HEK293T (cell line): ENCODE measurements around the gene PDX1.

Experiments
- BHLHE40 ChIP-seq: fragments of 450-650 bp; IDR thresholded peaks from 2 replicates; pipeline ENCODE4 v1.6.1; 2016; ENCODE audit warnings: mild to moderate bottlenecking, moderate library complexity, borderline replicate concordance
- CTBP1 ChIP-seq: fragments of 450-650 bp; IDR thresholded peaks from 2 replicates; pipeline ENCODE4 v1.6.1; 2016; ENCODE audit warnings: borderline replicate concordance
- ELF4 ChIP-seq: fragments of 450-650 bp; IDR thresholded peaks from 2 replicates; pipeline ENCODE4 v1.6.1; 2017; ENCODE audit warnings: antibody characterized with exemption
- FOXA1 ChIP-seq: fragments of 450-650 bp; IDR thresholded peaks from 2 replicates; pipeline ENCODE4 v1.6.1; 2016; ENCODE audit warnings: mild to moderate bottlenecking
- FOXK2 ChIP-seq: fragments of 450-650 bp; IDR thresholded peaks from 2 replicates; pipeline ENCODE4 v1.6.1; 2016; ENCODE audit warnings: mild to moderate bottlenecking
- FOXM1 ChIP-seq: fragments of 450-650 bp; IDR thresholded peaks from 2 replicates; pipeline ENCODE4 v1.6.1; 2017; ENCODE audit warnings: mild to moderate bottlenecking, borderline replicate concordance
- L3MBTL2 ChIP-seq: fragments of 450-650 bp; conservative IDR thresholded peaks from 2 replicates; pipeline ENCODE4 v1.6.1; 2016; ENCODE audit warnings: mild to moderate bottlenecking
- NFRKB ChIP-seq: fragments of 450-650 bp; IDR thresholded peaks from 2 replicates; pipeline ENCODE4 v1.6.1; 2016; ENCODE audit warnings: mild to moderate bottlenecking, moderate library complexity
- SP1 ChIP-seq: fragments of 450-650 bp; IDR thresholded peaks from 2 replicates; pipeline ENCODE4 v1.6.1; 2017
- SUZ12 ChIP-seq: fragments of 450-650 bp; IDR thresholded peaks from 2 replicates; pipeline ENCODE4 v1.6.1; 2016; ENCODE audit warnings: mild to moderate bottlenecking
- TARDBP ChIP-seq: fragments of 450-650 bp; IDR thresholded peaks from 2 replicates; pipeline ENCODE4 v1.6.1; 2016
- ZNF384 ChIP-seq: fragments of 450-650 bp; IDR thresholded peaks from 2 replicates; pipeline ENCODE4 v1.6.1; 2016

DNA sequence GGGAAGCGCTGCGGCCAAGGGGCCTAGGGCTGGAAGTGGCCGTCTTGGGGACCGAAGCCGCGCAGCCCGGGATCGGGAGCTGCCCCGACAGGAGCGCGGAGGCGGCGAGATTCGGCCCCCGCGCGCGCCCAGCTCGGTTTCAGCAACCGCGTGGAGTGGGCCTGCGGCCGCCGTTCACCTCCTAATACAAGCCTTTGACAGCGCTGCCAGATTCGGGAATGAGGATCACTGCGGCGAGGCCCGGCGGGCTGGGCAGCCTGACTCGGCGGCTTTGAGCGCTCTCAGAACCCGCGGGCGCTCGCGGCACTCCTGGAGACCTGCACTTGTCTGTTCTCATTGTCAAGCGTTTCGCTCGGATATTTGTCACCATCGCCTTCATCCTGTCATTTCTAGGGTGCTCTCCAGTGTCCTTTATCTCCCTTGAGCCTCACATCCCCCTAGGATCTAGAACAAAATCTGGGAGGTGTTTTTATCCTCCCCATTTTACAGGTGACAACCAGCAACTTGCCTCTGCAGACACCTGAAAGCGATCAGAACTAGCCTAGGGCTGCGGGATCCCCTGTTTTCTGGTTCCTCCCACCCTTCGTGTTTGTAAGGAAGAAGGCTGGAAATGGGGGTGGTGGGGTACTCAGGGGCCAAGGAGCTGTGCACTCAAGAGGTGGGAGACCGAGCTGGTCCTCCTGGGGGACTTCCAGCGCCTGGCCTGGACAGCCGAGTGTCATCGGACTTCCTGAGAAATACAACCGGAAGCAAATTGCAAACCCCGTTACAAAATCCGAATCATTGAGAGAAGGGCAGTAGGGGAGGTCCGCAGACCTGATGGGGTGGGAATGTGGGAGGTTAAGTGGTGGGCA, 50.8 kb downstream of the PDX1 start:
- no peak for TF ChIP-seq ZNF384
- TF ChIP-seq FOXA1: no peak
- no peak for TF ChIP-seq FOXM1
- no peak for TF ChIP-seq SP1
- TF ChIP-seq ELF4: no peak
- TF ChIP-seq SUZ12: no peak
- TF ChIP-seq NFRKB: no peak
- TF ChIP-seq FOXK2: no peak
- no peak for TF ChIP-seq BHLHE40
- no peak for TF ChIP-seq CTBP1
- no peak for TF ChIP-seq TARDBP
- TF ChIP-seq L3MBTL2: no peak
